GM12878 (cell line): ENCODE measurements around the gene CERT1. TPM values are rescaled to one million over a fixed set of nuclear protein-coding genes. Genes with fewer than 3 reads are reported as not detected.
A peak's percentile ranks its signal among the peaks of the same experiment; 100 is the strongest.

ENCODE experiments used
- ATAC-seq: fragments of 200-7000 bp; cut with Tn5 transposase; 3 replicates; pipeline ENCODE4 v1.9.1; 2020; ENCODE audit warnings: mild to moderate bottlenecking, moderate library complexity
- BruUV-seq: library from RNA; stranded (reverse); fragments of 400-500 nt; replicated peaks from 2 replicates; lab custom pipeline; 2021; lab: Mats Ljungman, UMichigan
- CTCF ChIA-PET: fragments of 300-600 bp; sonication (Branson Sonifier 250); formaldehyde crosslinking; extraction: SDS; loops from one replicate; lab custom pipeline; 2021; ENCODE audit warnings: inconsistent platforms; lab: Yijun Ruan, JAX
- POLR2A ChIA-PET: fragments of 350-600 bp; formaldehyde crosslinking; extraction: SDS; loops from one replicate; lab custom pipeline; 2021; ENCODE audit warnings: inconsistent platforms; lab: Charles Lee
- RAD21 ChIA-PET: fragments of 300-600 bp; sonication (Branson Sonifier 250); formaldehyde crosslinking; loops from one replicate; lab custom pipeline; 2023; ENCODE audit warnings: antibody characterized with exemption; ENCODE audit not compliant: unreplicated experiment; lab: Charles Lee
- SMC1A ChIA-PET: fragments of 300-600 bp; sonication (Branson Sonifier 250); formaldehyde crosslinking; loops from one replicate; lab custom pipeline; 2023; ENCODE audit not compliant: unreplicated experiment, uncharacterized antibody; lab: Charles Lee
- DNase-seq: peaks from one replicate; pipeline ENCODE4 v3.0.0-alpha.2; 2011; ENCODE audit warnings: low read depth, low spot score
- FAIRE-seq: peaks from 3 replicates; lab custom pipeline; 2011; peaks lifted over from hg19 to GRCh38; lab: Jason Lieb, UNC
- H2AFZ ChIP-seq: 2 replicates; pipeline ENCODE4 v1.6.0; 2011; ENCODE audit warnings: low read depth, low read length, control low read depth; ENCODE audit not compliant: control insufficient read depth
- H3K27ac ChIP-seq: 2 replicates; pipeline ENCODE4 v1.5.1; 2011; ENCODE audit warnings: control low read depth; ENCODE audit not compliant: control insufficient read depth, insufficient read depth
- H3K27me3 ChIP-seq, 2 experiments: replicated peaks in 1 of 2; 2 replicates each; pipeline versions ENCODE4 v1.6.0 to v1.6.1; 2011; ENCODE audit warnings: low read length in 1 of 2; ENCODE audit not compliant: control insufficient read depth in 2 of 2, insufficient read depth in 2 of 2
- H3K36me3 ChIP-seq, 2 experiments: 2 replicates each; pipeline ENCODE4 v1.5.1; 2011; ENCODE audit warnings: low read length in 1 of 2; ENCODE audit not compliant: control insufficient read depth in 2 of 2, insufficient read depth in 2 of 2
- H3K4me1 ChIP-seq: 2 replicates; pipeline ENCODE4 v1.6.1; 2011; ENCODE audit warnings: mild to moderate bottlenecking, low read length, moderate library complexity, mixed read lengths; ENCODE audit not compliant: control insufficient read depth, insufficient read depth
- H3K4me2 ChIP-seq: 2 replicates; pipeline ENCODE4 v1.6.0; 2011; ENCODE audit warnings: control low read depth; ENCODE audit not compliant: control insufficient read depth, insufficient read depth
- H3K4me3 ChIP-seq: fragments of 200-600 bp; sonication (generic); 2 replicates; pipeline ENCODE4 v1.5.1; 2016
- H3K79me2 ChIP-seq: 2 replicates; pipeline ENCODE4 v1.6.0; 2011; ENCODE audit warnings: low read length; ENCODE audit not compliant: control insufficient read depth, insufficient read depth
- H3K9ac ChIP-seq: 2 replicates; pipeline ENCODE4 v1.8.0; 2011; ENCODE audit warnings: low read length, control low read depth, mixed read lengths; ENCODE audit not compliant: control insufficient read depth, insufficient read depth
- H3K9me3 ChIP-seq: replicated peaks from 3 replicates; pipeline ENCODE4 v1.5.1; 2011; ENCODE audit warnings: mild to moderate bottlenecking, low read length; ENCODE audit not compliant: control insufficient read depth, insufficient read depth
- H4K20me1 ChIP-seq: 2 replicates; pipeline ENCODE4 v1.6.0; 2011; ENCODE audit not compliant: control insufficient read depth, insufficient read depth
- CREB1 ChIP-seq: IDR thresholded peaks from 2 replicates; pipeline ENCODE4 v1.6.1; 2012; ENCODE audit warnings: low read depth, mild to moderate bottlenecking, inconsistent platforms
- GATAD2B ChIP-seq: fragments of 450-650 bp; conservative IDR thresholded peaks from 2 replicates; pipeline ENCODE4 v1.6.1; 2017; ENCODE audit warnings: low read depth, mild to moderate bottlenecking, moderate library complexity
- MTA2 ChIP-seq: fragments of 450-650 bp; IDR thresholded peaks from 2 replicates; pipeline ENCODE4 v1.6.1; 2016; ENCODE audit warnings: low read depth, mild to moderate bottlenecking, moderate library complexity
- NFIC ChIP-seq: IDR thresholded peaks from 2 replicates; pipeline ENCODE4 v1.6.1; 2012; ENCODE audit warnings: low read depth, mild to moderate bottlenecking, inconsistent platforms, low read length, moderate library complexity
- NR2F1 ChIP-seq: fragments of 450-650 bp; conservative IDR thresholded peaks from 2 replicates; pipeline ENCODE4 v1.6.1; 2017; ENCODE audit warnings: mild to moderate bottlenecking
- POLR2AphosphoS2 ChIP-seq: IDR thresholded peaks from 2 replicates; pipeline ENCODE4 v1.6.1; 2011; ENCODE audit warnings: low read depth, mild to moderate bottlenecking, low read length, improper control_type of control experiment, moderate library complexity
- SIX5 ChIP-seq: IDR thresholded peaks from 2 replicates; pipeline ENCODE4 v1.6.1; 2011; ENCODE audit warnings: mild to moderate bottlenecking, low read depth, low read length, moderate library complexity; ENCODE audit not compliant: severe bottlenecking
- TAF1 ChIP-seq: IDR thresholded peaks from 2 replicates; pipeline ENCODE4 v1.6.1; 2011; ENCODE audit warnings: mild to moderate bottlenecking, low read depth, low read length, borderline replicate concordance
- WRNIP1 ChIP-seq: IDR thresholded peaks from 2 replicates; pipeline ENCODE4 v1.6.1; 2011; ENCODE audit warnings: low read depth, low read length, improper control_type of control experiment, borderline replicate concordance
- ZNF622 ChIP-seq: fragments of 450-650 bp; IDR thresholded peaks from 2 replicates; pipeline ENCODE4 v1.6.1; 2017; ENCODE audit warnings: mild to moderate bottlenecking, inconsistent platforms
- WGBS: methylation state at CpG from one replicate; pipeline ENCODE4 v1.1.6; 2016; ENCODE audit warnings: low lambda C conversion rate; ENCODE audit not compliant: insufficient replicate concordance, insufficient coverage; ENCODE audit errors: missing lambda C conversion rate; 5-methylcytosine and 5-hydroxymethylcytosine counted together
- in situ Hi-C: fragments of 300-500 bp; cut with MboI; formaldehyde crosslinking; loops from 9 replicates; pipeline ENCODE4 v1.14.3; 2018; ENCODE audit warnings: mixed read lengths
- intact Hi-C: fragments of 100-400 bp; cut with micrococcal nuclease; formaldehyde crosslinking; loops from one replicate; pipeline ENCODE4 v1.14.2; 2022; ENCODE audit not compliant: unreplicated experiment
- polyA plus RNA-seq, 11 experiments: library from polyadenylated mRNA; depleted of rRNA in 4 of 11; unstranded in 6 of 11; stranded (reverse) in 5 of 11; fragments of >200 nt; fragmentation: Nextera tagmentation in 4 of 11; fragmentation: Illumina TruSeq in 1 of 11; extraction: Ambion mirVana in 4 of 11; extraction: Trizol in 1 of 11; gene quantifications; 1 replicate in 1 of 11; 2 replicates in 10 of 11; pipeline versions ENCODE4 v1.2.1 to v1.2.3, GENCODE V29; 2011 to 2016; ENCODE audit warnings: inconsistent platforms in 2 of 11, missing spikeins in 2 of 11, low read depth in 1 of 11
- total RNA-seq, 4 experiments: library from RNA; depleted of rRNA in 3 of 4; stranded (reverse); fragments of >200 nt in 3 of 4; fragmentation: Illumina TruSeq in 1 of 4; extraction: Trizol in 1 of 4; gene quantifications; 2 replicates each; pipeline versions ENCODE4 v1.2.1 to v1.2.3, GENCODE V29; 2013 to 2021
- TF ChIP-seq, protein P1 (sequence below), 3 experiments: IDR thresholded peaks in 2 of 3; conservative IDR thresholded peaks in 1 of 3; 2 replicates each; pipeline ENCODE4 v1.5.1; 2011; ENCODE audit warnings: low read depth in 3 of 3, low read length in 3 of 3, mild to moderate bottlenecking in 3 of 3, control low read depth in 2 of 3, moderate library complexity in 2 of 3, inconsistent platforms in 1 of 3, mixed read lengths in 1 of 3; ENCODE audit not compliant: control insufficient read depth in 2 of 3, insufficient read depth in 1 of 3; ENCODE audit errors: extremely low read depth in 1 of 3
- TF ChIP-seq, protein P2 (sequence below): fragments of 450-650 bp; IDR thresholded peaks from 2 replicates; pipeline ENCODE4 v1.6.1; 2018; ENCODE audit warnings: mild to moderate bottlenecking, low read depth, moderate library complexity; ENCODE audit not compliant: partially characterized antibody
- TF ChIP-seq, protein P3 (sequence below): fragments of 450-650 bp; IDR thresholded peaks from 2 replicates; pipeline ENCODE4 v1.6.1; 2017; ENCODE audit warnings: low read depth, mild to moderate bottlenecking, moderate library complexity

The CERT1 gene
- total and polyA plus RNA-seq, 10 of the 15 experiments (the other 5 are each of a cell fraction or from before 2014, with no cell fraction given) = 7.7 to 36.7 (median 25.6) TPM

GRCh38 chr5:75335952-75336614, 175.3 kb downstream of the CERT1 start:
- DNase-seq = peak; percentile 32
- peak; percentile 81 for FAIRE-seq
- H3K4me2 ChIP-seq = peak overlapping the region; percentile 97
- ChIA-PET RAD21 (interaction anchor here (0.7 to 1.7 kb wide), 12 partner anchors 15 to 345 kb away, joined by 3 to 28 read pairs (median 6); partner anchors contain the start of gene ANKRD31), SMC1A (interaction anchor here (0.6 to 3.6 kb wide), 7 partner anchors 15 to 344 kb away, joined by 3 to 24 read pairs (median 6); partner anchors contain the start of gene ANKRD31), CTCF (interaction anchor here (1.1 to 1.4 kb wide), 6 partner anchors 24 to 345 kb away, joined by 3 to 9 read pairs (median 4); partner anchors contain the start of gene ANKRD31), POLR2A (interaction anchor here (0.7 to 1.9 kb wide), 6 partner anchors 48 to 333 kb away, joined by 3 to 16 read pairs (median 6); partner anchors contain the start of gene ANKRD31)
- peaks cover 0 to 6% of the 10 kb centered on the region in 2 experiments; a peak in 1 of 4 replicates for H3K36me3 ChIP-seq
- H3K4me3 ChIP-seq = peak overlapping the region; percentile 73
- peak; percentile 15 for ATAC-seq
- peak overlapping the region; percentile 99 for H2AFZ ChIP-seq
- H3K27me3 ChIP-seq = no peaks in the 10 kb centered on the region
- no peaks in the 10 kb centered on the region for H3K9me3 ChIP-seq
- WGBS = 24% methylated on average over 12 of the region's 12 CpGs
- H4K20me1 ChIP-seq = peaks cover 4% of the 10 kb centered on the region; the same call in 1 of the 2 replicates
- peaks cover 6% of the 10 kb centered on the region; the same call in 1 of the 2 replicates for H3K4me1 ChIP-seq
- H3K9ac ChIP-seq = peak overlapping the region; percentile 89
- peak overlapping the region; percentile 96 for H3K27ac ChIP-seq
- in situ Hi-C loops (no loop called here), intact Hi-C loops (loop anchor here (1.0 to 5.0 kb wide), 3 partner anchors 100 to 241 kb away; partner anchors contain the start of genes ANKRD31, CERT1 and POLK)
- BruUV-seq = TSS peak; percentile 98
- H3K79me2 ChIP-seq = peaks cover 38% of the 10 kb centered on the region
- TF ChIP-seq SIX5 = no peak
- no peak for TF ChIP-seq ZNF622
- TF ChIP-seq TAF1 = no peak
- TF ChIP-seq WRNIP1 = no peak; the same call in 1 of the 2 replicates
- 0 out of 2 replicates have a peak, but pooled peaks have one; percentile 19 for TF ChIP-seq CREB1
- TF ChIP-seq, protein P1, sequence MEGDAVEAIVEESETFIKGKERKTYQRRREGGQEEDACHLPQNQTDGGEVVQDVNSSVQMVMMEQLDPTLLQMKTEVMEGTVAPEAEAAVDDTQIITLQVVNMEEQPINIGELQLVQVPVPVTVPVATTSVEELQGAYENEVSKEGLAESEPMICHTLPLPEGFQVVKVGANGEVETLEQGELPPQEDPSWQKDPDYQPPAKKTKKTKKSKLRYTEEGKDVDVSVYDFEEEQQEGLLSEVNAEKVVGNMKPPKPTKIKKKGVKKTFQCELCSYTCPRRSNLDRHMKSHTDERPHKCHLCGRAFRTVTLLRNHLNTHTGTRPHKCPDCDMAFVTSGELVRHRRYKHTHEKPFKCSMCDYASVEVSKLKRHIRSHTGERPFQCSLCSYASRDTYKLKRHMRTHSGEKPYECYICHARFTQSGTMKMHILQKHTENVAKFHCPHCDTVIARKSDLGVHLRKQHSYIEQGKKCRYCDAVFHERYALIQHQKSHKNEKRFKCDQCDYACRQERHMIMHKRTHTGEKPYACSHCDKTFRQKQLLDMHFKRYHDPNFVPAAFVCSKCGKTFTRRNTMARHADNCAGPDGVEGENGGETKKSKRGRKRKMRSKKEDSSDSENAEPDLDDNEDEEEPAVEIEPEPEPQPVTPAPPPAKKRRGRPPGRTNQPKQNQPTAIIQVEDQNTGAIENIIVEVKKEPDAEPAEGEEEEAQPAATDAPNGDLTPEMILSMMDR (IDR thresholded peaks at IDR 0.05 in 2 of 3, conservative IDR thresholded peaks at IDR 0.05 in 1 of 3; ENCODE audit: control insufficient read depth in 2 of 3, extremely low read depth in 1 of 3, insufficient read depth in 1 of 3, low read depth in 3 of 3, low read length in 3 of 3) = peak in 2 of 3 experiments; percentile 10 to 16; a peak in 1 of 6 replicates
- TF ChIP-seq NFIC = no peak
- TF ChIP-seq, protein P2, sequence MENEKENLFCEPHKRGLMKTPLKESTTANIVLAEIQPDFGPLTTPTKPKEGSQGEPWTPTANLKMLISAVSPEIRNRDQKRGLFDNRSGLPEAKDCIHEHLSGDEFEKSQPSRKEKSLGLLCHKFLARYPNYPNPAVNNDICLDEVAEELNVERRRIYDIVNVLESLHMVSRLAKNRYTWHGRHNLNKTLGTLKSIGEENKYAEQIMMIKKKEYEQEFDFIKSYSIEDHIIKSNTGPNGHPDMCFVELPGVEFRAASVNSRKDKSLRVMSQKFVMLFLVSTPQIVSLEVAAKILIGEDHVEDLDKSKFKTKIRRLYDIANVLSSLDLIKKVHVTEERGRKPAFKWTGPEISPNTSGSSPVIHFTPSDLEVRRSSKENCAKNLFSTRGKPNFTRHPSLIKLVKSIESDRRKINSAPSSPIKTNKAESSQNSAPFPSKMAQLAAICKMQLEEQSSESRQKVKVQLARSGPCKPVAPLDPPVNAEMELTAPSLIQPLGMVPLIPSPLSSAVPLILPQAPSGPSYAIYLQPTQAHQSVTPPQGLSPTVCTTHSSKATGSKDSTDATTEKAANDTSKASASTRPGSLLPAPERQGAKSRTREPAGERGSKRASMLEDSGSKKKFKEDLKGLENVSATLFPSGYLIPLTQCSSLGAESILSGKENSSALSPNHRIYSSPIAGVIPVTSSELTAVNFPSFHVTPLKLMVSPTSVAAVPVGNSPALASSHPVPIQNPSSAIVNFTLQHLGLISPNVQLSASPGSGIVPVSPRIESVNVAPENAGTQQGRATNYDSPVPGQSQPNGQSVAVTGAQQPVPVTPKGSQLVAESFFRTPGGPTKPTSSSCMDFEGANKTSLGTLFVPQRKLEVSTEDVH = no peak
- TF ChIP-seq GATAD2B = 0 out of 2 replicates have a peak, but pooled peaks have one; percentile 4
- TF ChIP-seq NR2F1 = no peak
- TF ChIP-seq MTA2 = no peak
- TF ChIP-seq POLR2AphosphoS2 = peak; percentile 3; the same call in 1 of the 2 replicates
- TF ChIP-seq, protein P3, sequence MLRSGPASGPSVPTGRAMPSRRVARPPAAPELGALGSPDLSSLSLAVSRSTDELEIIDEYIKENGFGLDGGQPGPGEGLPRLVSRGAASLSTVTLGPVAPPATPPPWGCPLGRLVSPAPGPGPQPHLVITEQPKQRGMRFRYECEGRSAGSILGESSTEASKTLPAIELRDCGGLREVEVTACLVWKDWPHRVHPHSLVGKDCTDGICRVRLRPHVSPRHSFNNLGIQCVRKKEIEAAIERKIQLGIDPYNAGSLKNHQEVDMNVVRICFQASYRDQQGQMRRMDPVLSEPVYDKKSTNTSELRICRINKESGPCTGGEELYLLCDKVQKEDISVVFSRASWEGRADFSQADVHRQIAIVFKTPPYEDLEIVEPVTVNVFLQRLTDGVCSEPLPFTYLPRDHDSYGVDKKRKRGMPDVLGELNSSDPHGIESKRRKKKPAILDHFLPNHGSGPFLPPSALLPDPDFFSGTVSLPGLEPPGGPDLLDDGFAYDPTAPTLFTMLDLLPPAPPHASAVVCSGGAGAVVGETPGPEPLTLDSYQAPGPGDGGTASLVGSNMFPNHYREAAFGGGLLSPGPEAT = no peak
